ENCODE measurements around the gene FBXL7.

GRCh38 chr5:15741591-15741990 lies 241.6 kb downstream of the FBXL7 start:
- TF ChIP-seq CTCF (IDR thresholded peaks at IDR 0.05; ENCODE audit: low read depth, low read length, poor library complexity, severe bottlenecking) (no peak), EZH2phosphoT487 (IDR thresholded peaks at IDR 0.05; ENCODE audit: borderline replicate concordance, low read length) (no peak)
